Astrocyte (in vitro differentiated cells and primary cell): Measurements from ENCODE around the gene RTKN. TPM values are rescaled to one million over a fixed set of nuclear protein-coding genes. Genes with fewer than 3 reads are reported as not detected.
A peak's percentile ranks its signal among the peaks of the same experiment; 100 is the strongest.

ENCODE experiments used
- DNase-seq: peaks from one replicate; pipeline ENCODE4 v3.0.0-alpha.2; 2010; ENCODE audit warnings: low read depth
- FAIRE-seq: peaks from 2 replicates; lab custom pipeline; 2011; peaks lifted over from hg19 to GRCh38; lab: Jason Lieb, UNC
- H2AFZ ChIP-seq: 2 replicates; pipeline ENCODE4 v1.6.0; 2012; ENCODE audit warnings: low read depth, low read length, inconsistent platforms
- H3K27ac ChIP-seq: 2 replicates; pipeline ENCODE4 v1.5.1; 2011; ENCODE audit warnings: low read depth, low read length, inconsistent platforms
- H3K27me3 ChIP-seq: 2 replicates; pipeline ENCODE4 v1.6.0; 2011; ENCODE audit warnings: low read length, inconsistent platforms; ENCODE audit not compliant: insufficient read depth
- H3K36me3 ChIP-seq: 2 replicates; pipeline ENCODE4 v1.5.1; 2011; ENCODE audit warnings: low read length, inconsistent platforms; ENCODE audit not compliant: insufficient read depth
- H3K4me1 ChIP-seq: 2 replicates; pipeline ENCODE4 v1.5.1; 2011; ENCODE audit warnings: low read length, inconsistent platforms; ENCODE audit not compliant: insufficient read depth
- H3K4me2 ChIP-seq: 2 replicates; pipeline ENCODE4 v1.6.0; 2012; ENCODE audit warnings: low read length, inconsistent platforms
- H3K4me3 ChIP-seq: 2 replicates; pipeline ENCODE4 v1.5.1; 2011; ENCODE audit warnings: low read depth, mild to moderate bottlenecking, low read length, inconsistent platforms; ENCODE audit not compliant: insufficient read depth
- H3K79me2 ChIP-seq: 2 replicates; pipeline ENCODE4 v1.6.0; 2012; ENCODE audit warnings: mild to moderate bottlenecking, low read length, inconsistent platforms; ENCODE audit not compliant: insufficient read depth
- H3K9ac ChIP-seq: 2 replicates; pipeline ENCODE4 v1.6.0; 2012; ENCODE audit warnings: mild to moderate bottlenecking, low read length, inconsistent platforms
- H3K9me3 ChIP-seq: 2 replicates; pipeline ENCODE4 v1.5.1; 2012; ENCODE audit warnings: low read depth, mild to moderate bottlenecking, low read length, inconsistent platforms; ENCODE audit not compliant: insufficient read depth
- H4K20me1 ChIP-seq: 2 replicates; pipeline ENCODE4 v1.6.0; 2012; ENCODE audit warnings: low read length, inconsistent platforms; ENCODE audit not compliant: insufficient read depth
- H3K27ac Mint-ChIP-seq: one replicate; pipeline ENCODE4 v1.8.0; 2021; ENCODE audit warnings: mild to moderate bottlenecking, mixed read lengths; ENCODE audit not compliant: unreplicated experiment
- H3K27me3 Mint-ChIP-seq: one replicate; pipeline ENCODE4 v1.8.0; 2021; ENCODE audit warnings: low read depth, mixed read lengths; ENCODE audit not compliant: unreplicated experiment
- H3K36me3 Mint-ChIP-seq: one replicate; pipeline ENCODE4 v1.8.0; 2021; ENCODE audit warnings: low read depth, mixed read lengths; ENCODE audit not compliant: unreplicated experiment
- H3K4me1 Mint-ChIP-seq: one replicate; pipeline ENCODE4 v1.8.0; 2021; ENCODE audit warnings: low read depth, mixed read lengths; ENCODE audit not compliant: unreplicated experiment
- H3K4me3 Mint-ChIP-seq: one replicate; pipeline ENCODE4 v1.8.0; 2021; ENCODE audit warnings: mild to moderate bottlenecking, moderate library complexity, mixed read lengths; ENCODE audit not compliant: unreplicated experiment
- H3K9me3 Mint-ChIP-seq: one replicate; pipeline ENCODE4 v1.8.0; 2021; ENCODE audit warnings: mild to moderate bottlenecking, mixed read lengths; ENCODE audit not compliant: unreplicated experiment
- EZH2 ChIP-seq: IDR thresholded peaks from 2 replicates; pipeline ENCODE4 v1.6.1; 2012; ENCODE audit warnings: mild to moderate bottlenecking, low read length, inconsistent platforms; ENCODE audit not compliant: insufficient read depth
- total RNA-seq: library from RNA; stranded (reverse); gene quantifications from 2 replicates; pipeline ENCODE4 v1.2.1, GENCODE V29; 2021
- TF ChIP-seq, protein P1 (sequence below): IDR thresholded peaks from 2 replicates; pipeline ENCODE4 v1.5.1; 2011; ENCODE audit warnings: low read depth, mild to moderate bottlenecking, inconsistent platforms, low read length, moderate library complexity; ENCODE audit not compliant: insufficient read depth

Gene RTKN
- total RNA-seq, 1 donor from 2014 or later = 41.6 TPM

DNA sequence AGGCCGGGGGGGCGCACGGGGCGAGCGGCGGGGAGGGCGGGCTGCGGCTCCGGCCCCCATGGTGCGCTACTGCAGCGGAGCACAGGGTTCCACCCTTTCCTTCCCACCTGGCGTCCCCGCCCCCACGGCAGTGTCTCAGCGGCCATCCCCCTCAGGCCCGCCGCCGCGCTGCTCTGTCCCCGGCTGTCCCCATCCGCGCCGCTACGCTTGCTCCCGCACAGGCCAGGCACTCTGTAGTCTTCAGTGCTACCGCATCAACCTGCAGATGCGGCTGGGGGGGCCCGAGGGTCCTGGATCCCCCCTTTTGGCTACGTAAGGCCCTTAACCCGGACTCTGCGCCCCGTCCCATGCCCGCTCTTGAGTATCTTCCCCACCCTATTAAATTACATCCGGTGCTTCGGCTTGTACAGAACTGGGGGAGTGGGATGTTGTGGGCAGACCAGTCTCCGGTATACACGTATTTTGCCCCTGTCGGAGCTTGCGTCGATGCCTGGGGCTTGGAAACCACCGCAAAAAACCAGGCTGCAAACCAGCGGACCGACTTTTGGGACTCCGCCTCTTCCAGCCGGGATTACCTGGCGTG lies 15.9 kb upstream of the RTKN start:
- H3K36me3 ChIP-seq = no peaks in the 10 kb centered on the region
- no peaks in the 10 kb centered on the region for H3K9me3 Mint-ChIP-seq
- H3K4me2 ChIP-seq = peak overlapping the region; percentile 95
- DNase-seq = no peak
- no peaks in the 10 kb centered on the region for H3K9me3 ChIP-seq
- H3K79me2 ChIP-seq = peaks cover 29% of the 10 kb centered on the region
- H3K4me3 ChIP-seq = peak overlapping the region; percentile 81
- H3K4me1 Mint-ChIP-seq = peaks cover 21% of the 10 kb centered on the region
- TF ChIP-seq EZH2 = no peak
- TF ChIP-seq, protein P1, sequence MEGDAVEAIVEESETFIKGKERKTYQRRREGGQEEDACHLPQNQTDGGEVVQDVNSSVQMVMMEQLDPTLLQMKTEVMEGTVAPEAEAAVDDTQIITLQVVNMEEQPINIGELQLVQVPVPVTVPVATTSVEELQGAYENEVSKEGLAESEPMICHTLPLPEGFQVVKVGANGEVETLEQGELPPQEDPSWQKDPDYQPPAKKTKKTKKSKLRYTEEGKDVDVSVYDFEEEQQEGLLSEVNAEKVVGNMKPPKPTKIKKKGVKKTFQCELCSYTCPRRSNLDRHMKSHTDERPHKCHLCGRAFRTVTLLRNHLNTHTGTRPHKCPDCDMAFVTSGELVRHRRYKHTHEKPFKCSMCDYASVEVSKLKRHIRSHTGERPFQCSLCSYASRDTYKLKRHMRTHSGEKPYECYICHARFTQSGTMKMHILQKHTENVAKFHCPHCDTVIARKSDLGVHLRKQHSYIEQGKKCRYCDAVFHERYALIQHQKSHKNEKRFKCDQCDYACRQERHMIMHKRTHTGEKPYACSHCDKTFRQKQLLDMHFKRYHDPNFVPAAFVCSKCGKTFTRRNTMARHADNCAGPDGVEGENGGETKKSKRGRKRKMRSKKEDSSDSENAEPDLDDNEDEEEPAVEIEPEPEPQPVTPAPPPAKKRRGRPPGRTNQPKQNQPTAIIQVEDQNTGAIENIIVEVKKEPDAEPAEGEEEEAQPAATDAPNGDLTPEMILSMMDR = no peak
- H3K27me3 Mint-ChIP-seq = peaks cover 4% of the 10 kb centered on the region
- H4K20me1 ChIP-seq = peaks cover 9% of the 10 kb centered on the region
- H3K36me3 Mint-ChIP-seq = no peaks in the 10 kb centered on the region
- H3K27me3 ChIP-seq = no peaks in the 10 kb centered on the region
- peak overlapping the region; percentile 66 for H3K27ac ChIP-seq
- peak overlapping the region; percentile 93 for H3K27ac Mint-ChIP-seq
- H2AFZ ChIP-seq = peak overlapping the region; percentile 84
- H3K9ac ChIP-seq = peak overlapping the region; percentile 87
- FAIRE-seq = no peak
- H3K4me1 ChIP-seq = peaks cover 13% of the 10 kb centered on the region
- peak overlapping the region; percentile 98 for H3K4me3 Mint-ChIP-seq

DNA sequence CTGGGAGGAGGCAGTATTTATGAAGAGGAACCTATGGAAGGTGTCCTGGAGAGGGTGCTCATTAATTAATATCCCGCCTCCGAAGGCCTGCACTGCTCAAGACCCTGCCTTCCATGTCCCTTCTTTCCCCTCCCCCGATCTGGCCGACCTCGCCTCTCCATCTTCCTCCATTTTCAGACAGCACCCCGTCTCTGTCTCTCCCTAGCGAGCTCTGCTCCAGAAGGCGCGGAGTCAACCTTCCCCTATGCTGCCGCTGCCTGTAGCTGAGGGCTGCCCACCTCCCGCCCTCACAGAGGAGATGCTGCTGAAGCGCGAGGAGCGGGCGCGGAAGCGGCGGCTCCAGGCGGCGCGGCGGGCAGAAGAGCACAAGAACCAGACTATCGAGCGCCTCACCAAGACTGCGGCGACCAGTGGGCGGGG lies 15.4 kb upstream of the RTKN start:
- Histone ChIP-seq H3K36me3 (no peaks in the 10 kb centered on the region), H3K27me3 (no peaks in the 10 kb centered on the region), H3K4me1 (peaks cover 13% of the 10 kb centered on the region), H3K4me3 (peak overlapping the region; percentile 81), H3K9me3 (no peaks in the 10 kb centered on the region), H3K9ac (peak overlapping the region; percentile 71), H3K27ac (peak overlapping the region; percentile 33), H2AFZ (peak overlapping the region; percentile 84), H3K4me2 (peak overlapping the region; percentile 95), H3K79me2 (peaks cover 24% of the 10 kb centered on the region), H4K20me1 (peaks cover 5% of the 10 kb centered on the region)
- Mint-ChIP-seq H3K4me1 (peaks cover 21% of the 10 kb centered on the region), H3K9me3 (no peaks in the 10 kb centered on the region), H3K27me3 (peaks cover 4% of the 10 kb centered on the region), H3K36me3 (no peaks in the 10 kb centered on the region), H3K4me3 (peak overlapping the region; percentile 91), H3K27ac (peak overlapping the region; percentile 89)
- DNase-seq (no peak), FAIRE-seq (no peak)
- TF ChIP-seq, protein P1 = no peak
- no peak for TF ChIP-seq EZH2
